HUES64 (cell line): ENCODE measurements around the gene URM1.
"Not testable (repeated sequence)": the region's sequence is repeated elsewhere in the genome, so short reads cannot be mapped to it uniquely, and the experiment has no call there.

ENCODE experiments used
- H3K27ac ChIP-seq: 2 replicates; pipeline ENCODE4 v1.7.0; 2013; ENCODE audit warnings: low read depth, low read length, inconsistent platforms
- H3K27me3 ChIP-seq: 2 replicates; pipeline ENCODE4 v1.6.1; 2013; ENCODE audit warnings: mild to moderate bottlenecking, low read length; ENCODE audit not compliant: insufficient read depth
- H3K36me3 ChIP-seq: 2 replicates; pipeline ENCODE4 v1.6.1; 2013; ENCODE audit warnings: mild to moderate bottlenecking, low read length; ENCODE audit not compliant: insufficient read depth
- H3K4me1 ChIP-seq: 2 replicates; pipeline ENCODE4 v1.6.1; 2013; ENCODE audit warnings: mild to moderate bottlenecking, low read length, moderate library complexity; ENCODE audit not compliant: insufficient read depth
- H3K4me3 ChIP-seq: 2 replicates; pipeline ENCODE4 v1.5.1; 2013; ENCODE audit warnings: mild to moderate bottlenecking, low read length, moderate library complexity
- H3K9ac ChIP-seq: 2 replicates; pipeline ENCODE4 v1.6.1; 2013; ENCODE audit warnings: mild to moderate bottlenecking, low read depth, low read length
- H3K9me3 ChIP-seq: 2 replicates; pipeline ENCODE4 v1.6.1; 2013; ENCODE audit warnings: low read depth, low read length; ENCODE audit not compliant: insufficient read depth
- WGBS: fragments of 150-250, 120-280 bp; methylation state at CpG from one replicate; pipeline ENCODE4 v1.1.7; 2013; ENCODE audit warnings: missing lambda C conversion rate; 5-methylcytosine and 5-hydroxymethylcytosine counted together

The URM1 gene

GRCh38 chr9:128337936-128338335, 33.2 kb upstream of the URM1 start:
- Histone ChIP-seq H3K36me3 (no peaks in the 10 kb centered on the region; the same call in 1 of the 2 replicates), H3K9ac (no peak overlapping the region), H3K4me3 (no peak overlapping the region), H3K4me1 (no peaks in the 10 kb centered on the region), H3K27ac (no peak overlapping the region), H3K27me3 (no peaks in the 10 kb centered on the region), H3K9me3 (no peaks in the 10 kb centered on the region)
- 95% methylated on average over 7 of the region's 7 CpGs for WGBS

DNA sequence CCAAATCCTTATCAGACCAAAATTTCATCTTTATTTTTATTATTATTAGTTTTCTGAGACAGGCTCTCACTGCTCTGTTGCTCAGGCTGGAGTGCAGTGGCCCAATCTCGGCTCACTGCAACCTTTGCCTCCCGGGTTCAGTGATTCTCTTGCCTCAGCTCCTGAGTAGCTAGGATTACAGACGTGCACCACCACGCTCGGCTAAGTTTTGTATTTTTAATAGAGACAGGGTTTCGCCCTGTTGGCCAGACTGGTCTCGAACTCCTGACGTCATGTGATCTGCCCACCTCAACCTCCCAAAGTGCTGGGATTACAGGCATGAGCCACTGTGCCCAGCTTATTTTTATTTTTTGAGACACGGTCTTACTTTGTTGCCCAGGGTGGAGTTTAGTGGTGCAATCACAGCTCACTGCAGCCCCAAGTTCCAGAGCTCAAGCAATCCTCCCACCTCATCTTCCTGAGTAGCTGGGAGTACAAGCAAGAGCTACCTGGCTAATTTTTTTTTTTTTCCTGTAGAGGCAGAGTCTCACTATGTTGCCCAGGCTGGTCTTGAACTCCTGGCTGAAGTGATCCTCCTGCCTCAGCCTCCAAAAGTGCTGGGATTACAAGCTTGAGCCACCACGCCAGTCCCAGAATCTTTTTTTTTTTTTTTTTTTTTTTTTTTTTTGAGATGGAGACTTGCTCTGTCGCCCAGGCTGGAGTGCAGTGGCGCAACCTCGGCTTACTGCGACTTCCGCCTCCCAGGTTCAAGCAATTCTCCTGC, 32.1 kb upstream of the URM1 start:
- WGBS: 89% methylated on average over 14 of the region's 15 CpGs
- not testable (repeated sequence) for H3K9me3 ChIP-seq, H3K27ac ChIP-seq

DNA sequence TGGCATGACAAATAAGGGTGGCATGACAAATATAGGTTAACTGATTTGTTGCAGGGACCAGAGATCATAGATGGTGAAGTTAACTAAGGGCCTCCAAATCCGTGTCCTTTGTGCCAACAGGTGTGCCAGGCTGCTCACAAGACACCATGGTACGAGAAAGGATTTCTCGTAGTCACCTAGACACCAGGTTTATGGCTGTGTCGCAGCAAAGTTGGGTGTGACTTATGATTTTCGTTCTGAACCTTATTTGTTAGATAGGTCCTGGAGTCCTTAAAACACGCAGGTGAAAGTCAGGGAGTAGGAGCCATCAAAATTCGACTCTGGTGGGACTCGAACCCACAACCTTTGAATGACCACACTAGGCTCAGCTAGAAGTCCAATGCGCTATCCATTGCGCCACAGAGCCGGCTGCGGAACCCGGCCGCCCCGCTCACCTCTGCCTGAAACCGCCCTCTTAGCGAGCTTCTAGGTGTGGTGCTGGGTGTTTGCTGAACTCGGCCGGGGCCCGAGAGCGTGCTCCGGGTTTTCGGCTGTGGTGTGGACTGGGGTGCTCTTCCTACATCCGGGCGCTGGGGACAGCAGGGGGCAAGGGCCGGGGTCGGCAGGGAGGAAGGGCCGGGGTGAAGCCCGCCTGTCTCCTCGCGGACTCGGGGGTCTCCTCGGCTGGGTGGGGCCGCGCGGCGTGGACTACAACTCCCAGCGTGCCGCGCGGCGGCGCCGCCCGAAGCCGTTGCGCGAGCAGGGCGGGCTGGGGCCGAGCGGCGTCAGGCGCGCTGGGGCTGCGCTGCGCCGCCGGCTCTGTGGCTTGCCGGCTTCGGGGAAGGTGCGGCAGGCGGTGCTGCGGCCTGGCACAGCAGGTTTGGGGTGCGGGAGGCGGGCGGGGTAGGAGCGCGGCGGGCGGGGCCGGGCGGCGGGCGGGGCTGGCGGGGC, 31.1 kb upstream of the URM1 start, which contains the start of gene SLC27A4:
Gene SLC27A4, plus strand, starts transcription at position 767 of the 930 bp plus-strand sequence. CDS start 2,606 bp downstream, outside the sequence.
- H3K27ac ChIP-seq: no peak within 1 kb of the TSS
- WGBS: 4% methylated on average over 75 of the region's 75 CpGs

More for the DNA sequence above, 32.1 kb upstream of the URM1 start:
- H3K4me3 ChIP-seq, H3K9ac ChIP-seq, H3K36me3 ChIP-seq, H3K4me1 ChIP-seq, H3K27me3 ChIP-seq: not testable (repeated sequence)

GRCh38 chr9:128340691-128341434, 30.3 kb upstream of the URM1 start:
- H3K27ac ChIP-seq: no peak overlapping the region

More for the DNA sequence above, 31.1 kb upstream of the URM1 start, which contains the start of gene SLC27A4:
- H3K9me3 ChIP-seq: no peaks in the 10 kb centered on the region
- H3K27me3 ChIP-seq: no peaks in the 10 kb centered on the region
- peak within 1 kb of the TSS; percentile 81 for H3K4me3 ChIP-seq
- H3K36me3 ChIP-seq: peaks cover 9% of the 10 kb centered on the region; the same call in 1 of the 2 replicates
- H3K4me1 ChIP-seq: no peaks in the 10 kb centered on the region
- H3K9ac ChIP-seq: peak within 1 kb of the TSS; percentile 55

GRCh38 chr9:128341435-128341849, 29.7 kb upstream of the URM1 start:
- WGBS: 35% methylated on average over 12 of the region's 13 CpGs
- H3K9me3 ChIP-seq: no peaks in the 10 kb centered on the region
- H3K4me1 ChIP-seq: no peaks in the 10 kb centered on the region
- peaks cover 20% of the 10 kb centered on the region for H3K36me3 ChIP-seq
- peak overlapping the region; percentile 81 for H3K4me3 ChIP-seq
- H3K9ac ChIP-seq: no peak overlapping the region
- H3K27ac ChIP-seq: no peak overlapping the region
- no peaks in the 10 kb centered on the region for H3K27me3 ChIP-seq

More at GRCh38 chr9:128340691-128341434, 30.3 kb upstream of the URM1 start:
- Histone ChIP-seq H3K4me1 (no peaks in the 10 kb centered on the region), H3K36me3 (peaks cover 18% of the 10 kb centered on the region), H3K9me3 (no peaks in the 10 kb centered on the region), H3K27me3 (no peaks in the 10 kb centered on the region), H3K9ac (peak overlapping the region; percentile 23), H3K4me3 (peak overlapping the region; percentile 81)
- WGBS: 1% methylated on average over 47 of the region's 48 CpGs

- no peak overlapping the region for H3K9ac ChIP-seq
- H3K9me3 ChIP-seq: no peaks in the 10 kb centered on the region
- H3K4me3 ChIP-seq: no peak overlapping the region
- H3K36me3 ChIP-seq: peaks cover 30% of the 10 kb centered on the region
- H3K4me1 ChIP-seq: no peaks in the 10 kb centered on the region
- 95% methylated on average over 8 of the region's 8 CpGs for WGBS
- no peak overlapping the region for H3K27ac ChIP-seq
- no peaks in the 10 kb centered on the region for H3K27me3 ChIP-seq
These were observed 28.0 kb upstream of the URM1 start for GRCh38 chr9:128342971-128343680.

DNA sequence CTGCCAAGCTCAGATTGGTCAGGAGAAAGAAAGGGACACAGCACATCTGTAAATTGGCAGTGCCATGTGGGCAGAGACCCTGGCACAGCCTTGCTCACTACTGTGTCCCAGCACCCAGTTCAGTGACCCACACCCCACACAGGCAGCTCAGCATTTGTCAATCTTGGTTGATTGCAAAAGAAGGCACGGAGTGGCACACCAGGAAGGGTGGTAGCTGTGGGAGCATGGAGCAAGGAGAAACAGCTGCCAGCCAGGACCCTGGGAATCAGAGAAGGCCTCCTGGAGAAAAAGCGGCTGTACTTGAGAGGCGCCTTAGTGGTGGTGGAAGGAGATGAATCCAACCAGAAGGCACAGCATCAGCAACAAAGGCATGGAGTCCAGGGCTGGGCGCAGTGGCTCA, 27.3 kb upstream of the URM1 start:
- peaks cover 37% of the 10 kb centered on the region for H3K36me3 ChIP-seq
- WGBS: 93% methylated on average over 4 of the region's 4 CpGs
- H3K27ac ChIP-seq: no peak overlapping the region
- no peaks in the 10 kb centered on the region for H3K4me1 ChIP-seq
- no peak overlapping the region for H3K9ac ChIP-seq
- no peaks in the 10 kb centered on the region for H3K9me3 ChIP-seq
- no peaks in the 10 kb centered on the region for H3K27me3 ChIP-seq
- H3K4me3 ChIP-seq: no peak overlapping the region

- H3K27ac ChIP-seq: no peak overlapping the region
- H3K4me1 ChIP-seq: no peaks in the 10 kb centered on the region
- H3K9me3 ChIP-seq: no peaks in the 10 kb centered on the region
- no peak overlapping the region for H3K4me3 ChIP-seq
- no peaks in the 10 kb centered on the region for H3K27me3 ChIP-seq
- peaks cover 46% of the 10 kb centered on the region for H3K36me3 ChIP-seq
- H3K9ac ChIP-seq: no peak overlapping the region
- WGBS: 93% methylated on average over 28 of the region's 28 CpGs
These were observed 26.1 kb upstream of the URM1 start for GRCh38 chr9:128344931-128345605.

- peaks cover 53% of the 10 kb centered on the region for H3K36me3 ChIP-seq
- no peaks in the 10 kb centered on the region for H3K9me3 ChIP-seq
- no peaks in the 10 kb centered on the region for H3K27me3 ChIP-seq
- no peaks in the 10 kb centered on the region for H3K4me1 ChIP-seq
- H3K4me3 ChIP-seq: no peak overlapping the region
- no peak overlapping the region for H3K9ac ChIP-seq
- no peak overlapping the region for H3K27ac ChIP-seq
- WGBS: 88% methylated on average over 2 of the region's 2 CpGs
These were observed 22.0 kb upstream of the URM1 start for GRCh38 chr9:128349125-128349524.

- Histone ChIP-seq H3K27me3 (no peaks in the 10 kb centered on the region), H3K36me3 (peaks cover 48% of the 10 kb centered on the region), H3K4me1 (no peaks in the 10 kb centered on the region), H3K4me3 (no peak overlapping the region), H3K9me3 (no peaks in the 10 kb centered on the region), H3K27ac (no peak overlapping the region), H3K9ac (no peak overlapping the region)
- 94% methylated on average over 6 of the region's 6 CpGs for WGBS
These were observed 21.4 kb upstream of the URM1 start for GRCh38 chr9:128349772-128350171.
